ENCODE measurements around the gene COL4A2.

DNA sequence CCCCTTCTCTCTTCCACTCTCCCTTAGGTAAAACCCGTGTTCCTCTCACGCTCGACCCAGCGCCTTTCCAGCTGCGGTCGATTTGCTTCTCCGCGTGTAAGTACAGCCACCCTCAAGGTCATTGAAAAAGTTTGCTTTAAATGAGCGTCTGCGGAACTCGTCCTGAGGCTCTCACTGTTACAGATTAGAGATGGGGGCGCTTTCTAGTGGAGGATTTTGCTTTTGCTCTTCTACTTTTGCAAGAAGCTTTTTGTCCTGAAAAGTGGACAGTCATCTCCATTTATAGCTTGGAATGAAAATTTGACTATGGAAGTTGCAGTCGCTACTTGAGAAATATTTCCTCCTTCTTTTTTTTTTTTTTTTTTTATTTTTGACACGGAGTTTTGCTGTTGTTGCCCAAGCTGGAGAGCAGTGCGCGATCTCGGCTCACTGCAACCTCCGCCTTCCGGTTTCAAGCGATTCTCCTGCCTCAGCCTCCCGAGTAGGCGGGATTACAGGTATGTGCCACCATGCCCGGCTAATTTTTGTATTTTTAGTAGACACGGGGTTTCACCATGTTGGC, 255.0 kb downstream of the COL4A2 start:
- TF ChIP-seq CTCF (IDR thresholded peaks at IDR 0.05 in 2 of 3, conservative IDR thresholded peaks at IDR 0.05 in 1 of 3; ENCODE audit: borderline replicate concordance in 1 of 3, insufficient read depth in 1 of 3, low read depth in 2 of 3, low read length in 2 of 3) (no peak), POLR2A (IDR thresholded peaks at IDR 0.05; ENCODE audit: borderline replicate concordance, extremely low read depth, insufficient read depth, insufficient read length) (no peak), SP1 (IDR thresholded peaks at IDR 0.05; ENCODE audit: low read depth) (no peak; the same call in 1 of the 2 replicates), POLR2AphosphoS5 (IDR thresholded peaks at IDR 0.05; ENCODE audit: low read depth, low read length) (no peak), SIN3A (IDR thresholded peaks at IDR 0.05; ENCODE audit: low read depth) (no peak), ELF1 (IDR thresholded peaks at IDR 0.05; ENCODE audit: borderline replicate concordance, low read depth) (no peak), TCF7L2 (IDR thresholded peaks at IDR 0.05; ENCODE audit: borderline replicate concordance, extremely low read depth, insufficient read depth, insufficient read length) (no peak), ZFX (IDR thresholded peaks at IDR 0.05) (no peak)
- TF ChIP-seq, protein P1, sequence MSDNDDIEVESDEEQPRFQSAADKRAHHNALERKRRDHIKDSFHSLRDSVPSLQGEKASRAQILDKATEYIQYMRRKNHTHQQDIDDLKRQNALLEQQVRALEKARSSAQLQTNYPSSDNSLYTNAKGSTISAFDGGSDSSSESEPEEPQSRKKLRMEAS (IDR thresholded peaks at IDR 0.05): no peak; the same call in 1 of the 2 replicates
- TF ChIP-seq, protein P2, sequence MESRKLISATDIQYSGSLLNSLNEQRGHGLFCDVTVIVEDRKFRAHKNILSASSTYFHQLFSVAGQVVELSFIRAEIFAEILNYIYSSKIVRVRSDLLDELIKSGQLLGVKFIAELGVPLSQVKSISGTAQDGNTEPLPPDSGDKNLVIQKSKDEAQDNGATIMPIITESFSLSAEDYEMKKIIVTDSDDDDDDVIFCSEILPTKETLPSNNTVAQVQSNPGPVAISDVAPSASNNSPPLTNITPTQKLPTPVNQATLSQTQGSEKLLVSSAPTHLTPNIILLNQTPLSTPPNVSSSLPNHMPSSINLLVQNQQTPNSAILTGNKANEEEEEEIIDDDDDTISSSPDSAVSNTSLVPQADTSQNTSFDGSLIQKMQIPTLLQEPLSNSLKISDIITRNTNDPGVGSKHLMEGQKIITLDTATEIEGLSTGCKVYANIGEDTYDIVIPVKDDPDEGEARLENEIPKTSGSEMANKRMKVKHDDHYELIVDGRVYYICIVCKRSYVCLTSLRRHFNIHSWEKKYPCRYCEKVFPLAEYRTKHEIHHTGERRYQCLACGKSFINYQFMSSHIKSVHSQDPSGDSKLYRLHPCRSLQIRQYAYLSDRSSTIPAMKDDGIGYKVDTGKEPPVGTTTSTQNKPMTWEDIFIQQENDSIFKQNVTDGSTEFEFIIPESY (IDR thresholded peaks at IDR 0.05; ENCODE audit: extremely low read depth, insufficient replicate concordance, low read length): no peak
- TF ChIP-seq, protein P3, sequence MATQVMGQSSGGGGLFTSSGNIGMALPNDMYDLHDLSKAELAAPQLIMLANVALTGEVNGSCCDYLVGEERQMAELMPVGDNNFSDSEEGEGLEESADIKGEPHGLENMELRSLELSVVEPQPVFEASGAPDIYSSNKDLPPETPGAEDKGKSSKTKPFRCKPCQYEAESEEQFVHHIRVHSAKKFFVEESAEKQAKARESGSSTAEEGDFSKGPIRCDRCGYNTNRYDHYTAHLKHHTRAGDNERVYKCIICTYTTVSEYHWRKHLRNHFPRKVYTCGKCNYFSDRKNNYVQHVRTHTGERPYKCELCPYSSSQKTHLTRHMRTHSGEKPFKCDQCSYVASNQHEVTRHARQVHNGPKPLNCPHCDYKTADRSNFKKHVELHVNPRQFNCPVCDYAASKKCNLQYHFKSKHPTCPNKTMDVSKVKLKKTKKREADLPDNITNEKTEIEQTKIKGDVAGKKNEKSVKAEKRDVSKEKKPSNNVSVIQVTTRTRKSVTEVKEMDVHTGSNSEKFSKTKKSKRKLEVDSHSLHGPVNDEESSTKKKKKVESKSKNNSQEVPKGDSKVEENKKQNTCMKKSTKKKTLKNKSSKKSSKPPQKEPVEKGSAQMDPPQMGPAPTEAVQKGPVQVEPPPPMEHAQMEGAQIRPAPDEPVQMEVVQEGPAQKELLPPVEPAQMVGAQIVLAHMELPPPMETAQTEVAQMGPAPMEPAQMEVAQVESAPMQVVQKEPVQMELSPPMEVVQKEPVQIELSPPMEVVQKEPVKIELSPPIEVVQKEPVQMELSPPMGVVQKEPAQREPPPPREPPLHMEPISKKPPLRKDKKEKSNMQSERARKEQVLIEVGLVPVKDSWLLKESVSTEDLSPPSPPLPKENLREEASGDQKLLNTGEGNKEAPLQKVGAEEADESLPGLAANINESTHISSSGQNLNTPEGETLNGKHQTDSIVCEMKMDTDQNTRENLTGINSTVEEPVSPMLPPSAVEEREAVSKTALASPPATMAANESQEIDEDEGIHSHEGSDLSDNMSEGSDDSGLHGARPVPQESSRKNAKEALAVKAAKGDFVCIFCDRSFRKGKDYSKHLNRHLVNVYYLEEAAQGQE (IDR thresholded peaks at IDR 0.05; ENCODE audit: low read depth): no peak
